Fibroblast of pulmonary artery (primary cell): ENCODE data around the gene CLDN19.

Experiments used
- DNase-seq: peaks from one replicate; pipeline ENCODE4 v3.0.0-alpha.2; 2010; ENCODE audit warnings: low read depth
- H3K4me3 ChIP-seq: replicated peaks from 2 replicates; pipeline ENCODE4 v1.5.1; 2011; ENCODE audit warnings: low read depth, mild to moderate bottlenecking, control low read depth, low read length, moderate library complexity
- CTCF ChIP-seq: IDR thresholded peaks from 2 replicates; pipeline ENCODE4 v1.5.1; 2011; ENCODE audit warnings: mild to moderate bottlenecking, control low read depth, low read length, inconsistent platforms; ENCODE audit errors: missing control alignments

The CLDN19 gene, protein sequence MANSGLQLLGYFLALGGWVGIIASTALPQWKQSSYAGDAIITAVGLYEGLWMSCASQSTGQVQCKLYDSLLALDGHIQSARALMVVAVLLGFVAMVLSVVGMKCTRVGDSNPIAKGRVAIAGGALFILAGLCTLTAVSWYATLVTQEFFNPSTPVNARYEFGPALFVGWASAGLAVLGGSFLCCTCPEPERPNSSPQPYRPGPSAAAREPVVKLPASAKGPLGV

GRCh38 chr1:42739753-42740700 lies at the start of gene CLDN19:
CLDN19 (minus strand) TSS chr1:42740236; CDS start chr1:42740063, 173 bp downstream.
- no peak for TF ChIP-seq CTCF
- no peak for DNase-seq
- no peak within 1 kb of the TSS for H3K4me3 ChIP-seq

- DNase-seq: no peak
- TF ChIP-seq CTCF: no peak
- no peak overlapping the region for H3K4me3 ChIP-seq
Measured at GRCh38 chr1:42788021-42788420, 48.0 kb upstream of the CLDN19 start.

DNA sequence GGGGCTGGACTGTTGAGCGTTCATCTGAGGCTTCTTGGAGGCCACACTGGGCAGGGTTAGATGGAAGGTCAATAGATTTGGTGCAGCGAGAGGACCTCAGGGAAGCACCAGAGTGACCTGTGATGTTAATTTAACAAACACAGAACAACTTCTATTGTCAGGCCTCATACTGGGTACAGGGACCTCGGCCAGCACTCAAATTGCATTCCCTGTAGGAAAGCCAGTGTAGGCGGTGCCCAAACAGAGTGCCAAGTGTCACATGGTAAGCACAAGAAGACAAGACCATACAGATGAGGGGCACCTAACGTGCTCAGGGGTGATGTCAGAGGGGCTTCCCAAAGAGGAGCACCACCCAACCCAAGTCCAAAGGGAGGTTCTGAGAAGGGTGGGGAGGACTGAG lies 46.1 kb upstream of the CLDN19 start:
- DNase-seq: no peak
- TF ChIP-seq CTCF: no peak
- no peak overlapping the region for H3K4me3 ChIP-seq

DNA sequence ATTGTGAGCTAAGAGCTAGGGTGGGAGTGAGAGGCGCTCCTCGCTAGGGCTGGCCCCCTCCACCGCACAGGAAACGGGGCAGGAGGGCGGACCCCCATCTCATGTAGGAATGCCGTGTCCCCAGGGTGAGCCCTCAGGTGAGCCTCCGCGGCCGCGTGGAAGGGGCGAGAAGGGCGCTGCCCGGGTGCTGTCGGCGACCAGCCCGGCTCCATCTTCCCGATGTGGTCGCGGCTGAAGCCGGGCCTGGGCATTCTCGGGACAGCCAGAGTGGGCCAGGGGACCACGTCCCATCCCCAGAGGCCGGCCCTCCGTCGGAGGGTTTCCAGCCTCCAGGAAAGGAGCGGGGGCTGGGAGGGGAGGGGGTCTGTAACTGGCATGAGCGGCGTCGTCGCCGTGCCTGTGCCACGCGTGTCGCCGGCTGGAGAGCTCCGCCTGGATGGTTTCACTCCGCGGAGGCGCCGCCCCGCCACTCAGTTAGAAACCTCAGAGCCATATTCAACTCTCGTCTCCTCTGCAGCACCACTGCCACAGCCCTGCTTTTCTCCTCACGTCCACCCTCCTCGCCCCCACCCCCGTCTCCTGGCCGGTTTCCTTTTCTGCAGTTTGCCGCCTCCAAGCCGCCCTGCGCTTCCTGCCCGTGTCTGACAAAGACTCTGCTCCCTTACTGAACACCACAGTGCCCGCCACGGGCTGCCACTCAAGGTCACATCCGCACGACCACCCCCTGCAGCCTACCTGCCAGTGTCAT lies 45.1 kb upstream of the CLDN19 start, which contains the start of gene TMEM269:
TMEM269 (plus strand) TSS at position 46 of the 748 bp plus-strand sequence. CDS start 4,903 bp downstream, outside the sequence.
- no peak for TF ChIP-seq CTCF
- H3K4me3 ChIP-seq: peak within 1 kb of the TSS; percentile 48
- DNase-seq: no peak

DNA sequence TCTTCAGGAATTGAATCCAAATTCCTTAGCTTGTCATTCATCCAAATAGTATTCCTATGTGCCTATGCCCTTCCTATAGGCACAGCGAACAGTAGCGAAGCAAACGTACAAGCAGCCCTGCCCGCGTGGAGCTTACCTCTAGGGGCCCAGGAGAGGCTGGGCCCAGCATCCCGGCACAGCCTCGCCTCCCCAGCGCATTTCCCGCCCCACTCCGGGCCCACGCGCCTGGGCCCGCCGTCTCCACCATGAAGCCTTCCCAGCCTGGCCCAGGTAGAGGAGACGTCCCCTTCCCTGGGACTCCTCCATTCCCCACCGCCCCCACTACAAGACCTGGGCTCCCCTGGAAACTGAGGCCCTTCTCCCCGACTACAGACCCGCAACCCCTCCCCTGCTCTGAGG lies 44.5 kb upstream of the CLDN19 start:
- DNase-seq: no peak
- no peak for TF ChIP-seq CTCF
- H3K4me3 ChIP-seq: no peak overlapping the region

- DNase-seq: no peak
- no peak for TF ChIP-seq CTCF
- H3K4me3 ChIP-seq: no peak overlapping the region
Measured at GRCh38 chr1:42783092-42783491, 43.1 kb upstream of the CLDN19 start.
